GDM1 (cell line): ENCODE results near the gene OR2A14.
"Not testable (repeated sequence)": the region's sequence is repeated elsewhere in the genome, so short reads cannot be mapped to it uniquely, and the experiment has no call there.

ENCODE experiments used
- DNase-seq: peaks from one replicate; lab custom pipeline; 2025; lab: John Stamatoyannopoulos, UW

Gene OR2A14

DNA sequence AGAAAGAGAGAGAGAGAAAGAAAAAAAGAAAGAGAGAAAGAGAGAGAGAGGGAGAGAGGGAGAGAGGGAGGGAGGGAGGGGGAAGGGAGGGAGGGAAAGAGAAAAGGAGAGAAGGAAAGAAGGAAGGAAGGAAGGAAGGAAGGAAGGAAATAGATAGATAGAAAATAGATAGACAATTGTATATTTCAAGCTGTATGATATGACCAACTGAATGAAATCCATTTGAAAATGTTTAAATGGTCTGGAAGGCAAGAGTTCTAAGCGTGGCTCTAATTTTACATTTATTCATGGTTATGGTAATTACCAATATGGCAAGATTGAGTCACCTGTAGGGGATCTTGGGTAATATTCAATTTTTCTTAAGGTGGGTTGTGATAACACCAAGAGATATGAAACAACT, 35.9 kb downstream of the OR2A14 start:
- no peak for DNase-seq

DNA sequence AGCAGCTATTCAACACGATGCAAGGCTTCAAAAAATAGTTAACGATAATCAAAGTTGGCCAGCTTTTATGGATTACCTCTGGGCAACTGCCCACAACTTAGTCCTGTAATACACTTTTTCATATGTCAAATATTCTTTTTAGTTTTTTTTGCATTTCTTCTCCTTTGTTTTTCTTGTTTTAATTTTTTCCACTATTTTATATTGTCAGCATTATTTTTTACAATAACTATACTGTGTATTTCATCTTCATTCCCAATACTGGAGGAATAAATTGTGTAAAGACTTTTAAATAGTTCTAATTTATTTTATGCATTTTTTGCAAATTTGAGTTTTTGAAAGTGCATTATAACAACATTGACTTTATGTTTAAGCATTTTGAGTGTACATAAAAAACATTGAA, 41.8 kb downstream of the OR2A14 start:
- no peak for DNase-seq

DNA sequence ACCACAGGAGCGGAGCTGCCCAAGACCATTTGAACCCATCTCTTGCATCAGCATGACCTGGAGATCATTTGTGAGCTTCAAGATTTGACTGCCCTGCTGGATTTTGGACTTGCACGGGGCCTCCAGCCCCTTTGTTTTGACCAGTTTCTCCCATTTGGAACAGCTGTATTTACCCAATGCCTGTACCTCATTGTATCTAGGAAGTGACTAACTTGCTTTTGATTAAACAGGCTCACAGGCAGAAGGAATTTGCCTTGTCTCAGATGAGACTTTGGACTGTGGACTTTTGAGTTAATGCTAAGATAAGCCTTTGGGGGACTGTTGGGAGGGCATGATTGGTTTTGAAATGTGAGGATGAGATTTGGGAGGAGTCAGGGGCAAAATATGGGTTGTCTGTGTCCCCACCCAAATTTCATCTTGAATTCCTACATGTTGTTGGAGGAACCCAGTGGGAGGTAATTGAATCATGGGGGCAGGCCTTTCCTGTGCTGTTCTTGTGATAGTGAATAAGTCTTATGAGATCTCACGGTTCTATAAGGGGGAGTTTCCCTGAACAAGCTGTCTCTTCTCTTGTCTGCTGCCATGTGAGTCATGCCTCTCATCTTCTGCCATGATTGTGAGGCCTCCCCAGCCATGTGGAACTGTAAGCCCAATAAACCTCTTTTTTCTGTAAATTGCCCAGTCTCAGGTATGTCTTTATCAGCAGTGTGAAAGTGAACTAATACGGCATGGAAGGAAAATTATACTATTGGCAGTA, 48.8 kb downstream of the OR2A14 start:
- DNase-seq: not testable (repeated sequence)

DNA sequence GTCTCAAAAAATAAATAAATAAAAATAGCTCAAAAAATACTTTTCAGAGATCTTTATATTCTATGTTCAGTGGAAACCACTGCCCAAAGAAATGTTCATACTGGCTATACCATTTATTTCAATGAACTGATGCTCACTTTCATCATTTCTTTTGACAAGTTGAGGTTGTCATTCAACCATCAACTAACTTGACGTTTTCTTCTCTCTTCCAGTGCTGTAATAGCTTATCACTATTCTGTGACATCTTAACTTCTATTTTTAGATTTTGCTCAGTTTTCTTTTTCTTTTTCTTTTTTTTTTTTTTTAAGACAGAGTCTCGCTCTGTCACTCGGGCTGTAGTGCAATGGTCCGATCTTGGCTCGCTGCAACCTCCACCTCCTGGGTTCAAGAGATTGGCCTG, 51.6 kb downstream of the OR2A14 start:
- DNase-seq: no peak

DNA sequence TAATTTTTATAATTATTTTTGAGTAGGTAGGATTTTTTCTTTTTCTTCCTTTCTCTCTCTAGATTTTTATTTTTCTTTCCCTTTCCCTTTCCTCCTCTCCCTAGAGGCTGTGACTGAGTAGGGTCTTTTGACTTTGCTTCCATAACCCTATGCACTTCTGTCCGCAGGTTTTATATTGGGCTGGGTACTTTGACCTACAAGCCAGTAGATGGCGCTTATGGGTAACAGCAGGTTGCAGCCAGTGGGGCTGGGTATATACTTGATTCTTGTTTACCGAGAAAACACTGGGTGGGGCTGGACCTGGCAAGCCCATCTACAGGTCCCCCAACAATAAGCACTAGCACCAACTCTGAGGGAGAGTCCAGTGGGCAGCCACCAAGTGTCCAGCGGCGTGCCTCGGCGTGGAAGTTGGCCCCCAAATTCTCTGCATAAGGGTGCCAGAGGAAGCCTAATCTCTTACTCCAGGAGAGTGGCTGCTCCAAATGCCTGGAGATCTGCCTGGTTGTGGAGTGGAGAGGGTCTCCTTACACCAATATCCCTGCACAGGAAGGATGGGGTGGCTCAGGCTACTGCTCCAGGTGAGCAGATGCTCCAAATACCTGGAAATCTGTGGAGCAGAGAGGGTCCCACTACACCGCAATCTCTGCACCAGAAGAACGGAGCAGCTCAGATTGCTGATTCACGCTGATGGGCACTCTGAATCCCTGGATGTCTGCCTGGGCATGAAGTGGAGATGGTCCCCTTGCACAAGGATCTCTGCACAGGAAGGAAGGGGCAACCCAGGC, 55.6 kb downstream of the OR2A14 start:
- not testable (repeated sequence) for DNase-seq

DNA sequence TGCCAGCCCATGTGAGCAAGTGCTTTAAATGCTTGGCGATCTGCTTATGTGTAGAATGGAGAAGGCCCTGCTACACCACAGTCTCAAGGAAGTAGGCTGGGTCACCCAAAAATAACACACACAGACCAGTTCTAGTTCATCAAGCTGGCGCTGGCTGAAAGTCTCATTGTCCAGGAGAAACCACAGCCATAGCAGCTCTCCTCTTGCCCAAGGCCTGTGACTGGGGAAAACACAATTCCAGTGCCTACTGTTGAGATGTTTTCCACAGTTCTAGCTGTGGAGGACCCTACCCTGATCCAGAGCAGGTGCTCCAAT, 56.1 kb downstream of the OR2A14 start:
- not testable (repeated sequence) for DNase-seq
